ENCODE data around the gene UTS2R. TPM values are rescaled to one million over a fixed set of nuclear protein-coding genes. Genes with fewer than 3 reads are reported as not detected.

Gene UTS2R
- total and polyA plus RNA-seq, 12 donors, result not detected

DNA sequence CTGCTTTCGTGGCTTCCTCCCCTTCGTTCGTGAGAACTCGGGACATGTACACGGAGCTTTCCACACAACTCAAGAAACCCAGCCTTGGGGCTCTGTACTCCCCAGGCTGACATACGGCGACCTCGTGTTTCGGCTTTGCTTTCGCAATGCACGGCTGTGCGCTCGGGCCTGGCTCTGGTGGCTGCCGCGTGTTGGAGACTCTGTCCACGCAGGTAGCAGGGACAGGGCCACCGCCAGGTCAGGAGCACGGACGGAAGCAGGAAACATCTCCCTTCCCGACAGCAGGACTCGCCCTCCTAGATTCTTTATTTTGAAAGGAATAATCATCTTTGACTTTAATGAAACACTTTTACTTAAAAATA is 17.3 kb downstream of the UTS2R start:
- no peak for TF ChIP-seq POLR2A (IDR thresholded peaks at IDR 0.05)
- TF ChIP-seq CTCF (IDR thresholded peaks at IDR 0.05), result no peak
- Histone ChIP-seq H3K4me3 (no peak overlapping the region), H3K27me3 (no peaks in the 10 kb centered on the region), H3K27ac (no peak overlapping the region), H3K9me3 (replicated peaks in 1 of 3) (no peaks in the 10 kb centered on the region), H3K4me1 (replicated peaks in 1 of 2) (peaks cover 9 to 17% of the 10 kb centered on the region in 2 donors), H3K36me3 (replicated peaks in 1 of 2) (peaks cover 0 to 5% of the 10 kb centered on the region in 2 donors)
- 81 to 85% (median 83%) methylated on average over 18 to 21 of the region's 21 CpGs for WGBS, 4 donors
- DNase-seq, result no peak
- intact Hi-C loops (cut with DNase I), result no loop called here

GRCh38 chr17:82389379-82389778 is 17.8 kb downstream of the UTS2R start:
- no peak overlapping the region for H3K27ac ChIP-seq
- no peaks in the 10 kb centered on the region for H3K9me3 ChIP-seq (replicated peaks in 1 of 3)
- no peak for TF ChIP-seq POLR2A (IDR thresholded peaks at IDR 0.05)
- TF ChIP-seq CTCF (IDR thresholded peaks at IDR 0.05), result no peak
- intact Hi-C loops (cut with DNase I), result no loop called here
- peaks cover 9 to 15% of the 10 kb centered on the region in 2 donors for H3K4me1 ChIP-seq (replicated peaks in 1 of 2)
- WGBS, 4 donors, result 86 to 94% (median 89%) methylated on average over 10 of the region's 10 CpGs
- H3K36me3 ChIP-seq (replicated peaks in 1 of 2), result peaks cover 0 to 5% of the 10 kb centered on the region in 2 donors
- H3K4me3 ChIP-seq, result no peak overlapping the region
- DNase-seq, result no peak
- H3K27me3 ChIP-seq, result no peaks in the 10 kb centered on the region

- Histone ChIP-seq H3K27ac (no peak overlapping the region), H3K9me3 (replicated peaks in 1 of 3) (no peaks in the 10 kb centered on the region), H3K4me1 (replicated peaks in 1 of 2) (peaks cover 6% of the 10 kb centered on the region in 2 donors), H3K27me3 (no peaks in the 10 kb centered on the region), H3K36me3 (replicated peaks in 1 of 2) (peaks cover 0 to 5% of the 10 kb centered on the region in 2 donors), H3K4me3 (no peak overlapping the region)
- no peak for TF ChIP-seq CTCF (IDR thresholded peaks at IDR 0.05)
- no peak for TF ChIP-seq POLR2A (IDR thresholded peaks at IDR 0.05)
- intact Hi-C loops (cut with DNase I), result no loop called here
- 96 to 98% (median 96%) methylated on average over 11 to 32 of the region's 34 CpGs for WGBS, 4 donors
- DNase-seq, result no peak
These were observed 18.7 kb downstream of the UTS2R start for GRCh38 chr17:82390015-82390859.

DNA sequence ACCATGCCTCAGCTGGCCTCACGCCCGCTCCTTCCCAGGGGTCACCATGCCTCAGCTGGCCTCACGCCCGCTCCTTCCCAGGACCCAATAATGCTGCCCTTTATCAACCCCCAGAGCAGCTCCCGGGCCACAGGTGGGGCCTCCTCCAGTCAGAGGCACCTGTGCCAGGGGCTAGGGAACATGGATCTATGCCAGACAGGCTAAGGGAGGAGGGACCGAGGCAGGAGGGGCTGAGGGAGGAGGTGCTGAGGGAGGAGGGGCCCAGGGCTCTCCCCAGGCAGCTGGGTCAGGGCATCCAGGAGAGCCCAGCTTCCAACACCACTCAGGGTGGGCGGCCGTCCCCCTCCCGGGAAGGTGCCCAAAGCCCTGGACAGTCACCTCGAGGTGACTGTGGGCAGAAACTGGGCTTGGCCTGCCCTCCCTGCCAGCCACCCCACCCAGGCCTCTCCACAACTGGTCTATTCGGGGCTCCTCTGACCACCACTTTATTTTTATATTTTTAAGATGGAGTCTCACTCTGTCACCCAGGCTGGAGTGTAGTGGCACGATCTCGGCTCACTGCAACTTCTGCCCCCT is 19.4 kb downstream of the UTS2R start:
- H3K4me1 ChIP-seq (replicated peaks in 1 of 2), result no peaks in the 10 kb centered on the region
- intact Hi-C loops (cut with DNase I), result no loop called here
- H3K27ac ChIP-seq, result no peak overlapping the region
- DNase-seq, result no peak
- H3K27me3 ChIP-seq, result no peaks in the 10 kb centered on the region
- H3K9me3 ChIP-seq (replicated peaks in 1 of 3), result no peaks in the 10 kb centered on the region
- no peak for TF ChIP-seq POLR2A (IDR thresholded peaks at IDR 0.05)
- TF ChIP-seq CTCF (IDR thresholded peaks at IDR 0.05), result no peak
- WGBS, 4 donors, result 86 to 98% (median 93%) methylated on average over 9 to 13 of the region's 13 CpGs
- peaks cover 0 to 5% of the 10 kb centered on the region in 2 donors for H3K36me3 ChIP-seq (replicated peaks in 1 of 2)
- no peak overlapping the region for H3K4me3 ChIP-seq

Measured in adrenal gland (tissue), 12 donors.